WTC11 (cell line): ENCODE measurements around the gene TRMT6. TPM values are rescaled to one million over a fixed set of nuclear protein-coding genes. Genes with fewer than 3 reads are reported as not detected.

Experiments
- ATAC-seq: fragments of 200-7000 bp; cut with Tn5 transposase; 2 replicates; pipeline ENCODE4 v1.10.0; 2021; ENCODE audit warnings: mild to moderate bottlenecking, moderate library complexity
- CTCF ChIA-PET: fragments of 300-600 bp; sonication (Branson Sonifier 250); formaldehyde crosslinking; loops from one replicate; lab custom pipeline; 2021; ENCODE audit warnings: antibody characterized with exemption; lab: Charles Lee
- POLR2A ChIA-PET: fragments of 350-600 bp; sonication (Branson Sonifier 250); formaldehyde crosslinking; loops from one replicate; lab custom pipeline; 2021; ENCODE audit warnings: antibody characterized with exemption; lab: Charles Lee
- DNase-seq: peaks from one replicate; pipeline ENCODE4 v3.0.0; 2021; ENCODE audit warnings: low spot score
- H3K27ac Mint-ChIP-seq: 2 replicates; pipeline ENCODE4 v1.8.0; 2021; ENCODE audit warnings: mixed read lengths
- H3K27me3 Mint-ChIP-seq: 2 replicates; pipeline ENCODE4 v1.8.0; 2021; ENCODE audit warnings: low read depth, mild to moderate bottlenecking, moderate library complexity, mixed read lengths
- H3K36me3 Mint-ChIP-seq: 2 replicates; pipeline ENCODE4 v1.8.0; 2021; ENCODE audit warnings: mixed read lengths
- H3K4me1 Mint-ChIP-seq: 2 replicates; pipeline ENCODE4 v1.8.0; 2022; ENCODE audit warnings: mixed read lengths
- H3K4me3 Mint-ChIP-seq: 2 replicates; pipeline ENCODE4 v1.8.0; 2021; ENCODE audit warnings: mild to moderate bottlenecking, moderate library complexity, mixed read lengths
- H3K9me3 Mint-ChIP-seq: 2 replicates; pipeline ENCODE4 v1.8.0; 2021; ENCODE audit warnings: mixed read lengths
- AR ChIP-seq: fragments of 250-450 bp; sonication (Bioruptor Pico); IDR thresholded peaks from 2 replicates; pipeline ENCODE4 v1.9.0; 2021; ENCODE audit warnings: mild to moderate bottlenecking
- ATF1 ChIP-seq: sonication (generic); formaldehyde crosslinking; IDR thresholded peaks from 2 replicates; pipeline ENCODE4 v1.8.1; 2023; ENCODE audit warnings: mild to moderate bottlenecking, moderate library complexity, missing genetic modification reagents
- CREB1 ChIP-seq: sonication (generic); formaldehyde crosslinking; IDR thresholded peaks from 2 replicates; pipeline ENCODE4 v1.8.0; 2023; ENCODE audit warnings: mild to moderate bottlenecking, missing genetic modification reagents
- ELF4 ChIP-seq: sonication (generic); formaldehyde crosslinking; IDR thresholded peaks from 2 replicates; pipeline ENCODE4 v1.8.1; 2022; ENCODE audit warnings: low read depth, mild to moderate bottlenecking, moderate library complexity, missing genetic modification reagents
- EMX1 ChIP-seq: fragments of 250-450 bp; sonication (Bioruptor Pico); IDR thresholded peaks from 2 replicates; pipeline ENCODE4 v1.8.0; 2021; ENCODE audit warnings: mild to moderate bottlenecking
- GABPB1 ChIP-seq: sonication (generic); formaldehyde crosslinking; IDR thresholded peaks from 2 replicates; pipeline ENCODE4 v1.8.1; 2023; ENCODE audit warnings: mild to moderate bottlenecking, missing genetic modification reagents
- IRF1 ChIP-seq: sonication (generic); formaldehyde crosslinking; IDR thresholded peaks from 2 replicates; pipeline ENCODE4 v1.8.0; 2023; ENCODE audit warnings: missing genetic modification reagents
- MLX ChIP-seq: sonication (generic); formaldehyde crosslinking; IDR thresholded peaks from 2 replicates; pipeline ENCODE4 v1.8.1; 2023; ENCODE audit warnings: mild to moderate bottlenecking, missing genetic modification reagents, moderate library complexity
- MYBL2 ChIP-seq: sonication (generic); formaldehyde crosslinking; IDR thresholded peaks from 2 replicates; pipeline ENCODE4 v1.8.1; 2023; ENCODE audit warnings: mild to moderate bottlenecking, moderate library complexity, missing genetic modification reagents
- NFE2L1 ChIP-seq: sonication (generic); formaldehyde crosslinking; IDR thresholded peaks from 2 replicates; pipeline ENCODE4 v1.8.1; 2023; ENCODE audit warnings: missing genetic modification reagents
- NR2C2 ChIP-seq: sonication (generic); formaldehyde crosslinking; IDR thresholded peaks from 2 replicates; pipeline ENCODE4 v1.8.0; 2022; ENCODE audit warnings: mild to moderate bottlenecking, missing genetic modification reagents
- NR3C1 ChIP-seq: sonication (generic); formaldehyde crosslinking; conservative IDR thresholded peaks from 2 replicates; pipeline ENCODE4 v1.8.1; 2023; ENCODE audit warnings: low read depth, mild to moderate bottlenecking, missing genetic modification reagents
- PRDM15 ChIP-seq: sonication (generic); formaldehyde crosslinking; IDR thresholded peaks from 2 replicates; pipeline ENCODE4 v1.8.0; 2022; ENCODE audit warnings: missing genetic modification reagents
- SMAD3 ChIP-seq: sonication (generic); formaldehyde crosslinking; IDR thresholded peaks from 2 replicates; pipeline ENCODE4 v1.8.0; 2022; ENCODE audit warnings: missing genetic modification reagents, mild to moderate bottlenecking, borderline replicate concordance
- SP1 ChIP-seq: sonication (generic); formaldehyde crosslinking; conservative IDR thresholded peaks from 2 replicates; pipeline ENCODE4 v1.8.1; 2022; ENCODE audit warnings: missing genetic modification reagents
- TP53 ChIP-seq: sonication (generic); formaldehyde crosslinking; IDR thresholded peaks from 2 replicates; pipeline ENCODE4 v1.8.1; 2023; ENCODE audit warnings: mild to moderate bottlenecking, missing genetic modification reagents
- ZNF121 ChIP-seq: sonication (generic); formaldehyde crosslinking; IDR thresholded peaks from 2 replicates; pipeline ENCODE4 v1.8.0; 2023; ENCODE audit warnings: missing genetic modification reagents
- ZNF138 ChIP-seq: sonication (generic); formaldehyde crosslinking; conservative IDR thresholded peaks from 2 replicates; pipeline ENCODE4 v1.8.1; 2022; ENCODE audit warnings: mild to moderate bottlenecking, moderate library complexity, missing genetic modification reagents
- ZNF219 ChIP-seq: sonication (generic); formaldehyde crosslinking; IDR thresholded peaks from 2 replicates; pipeline ENCODE4 v1.8.0; 2023; ENCODE audit warnings: missing genetic modification reagents, mild to moderate bottlenecking, borderline replicate concordance
- ZNF281 ChIP-seq: sonication (generic); formaldehyde crosslinking; IDR thresholded peaks from 2 replicates; pipeline ENCODE4 v1.8.0; 2023; ENCODE audit warnings: mild to moderate bottlenecking, missing genetic modification reagents
- ZNF423 ChIP-seq: fragments of 250-450 bp; sonication (Bioruptor Pico); IDR thresholded peaks from 2 replicates; pipeline ENCODE4 v2.1.2; 2022; ENCODE audit warnings: mild to moderate bottlenecking, moderate library complexity
- total RNA-seq: library from RNA; stranded (reverse); gene quantifications from 3 replicates; pipeline ENCODE4 v1.2.3, GENCODE V29; 2021
- TF ChIP-seq, protein P1 (sequence below): sonication (generic); formaldehyde crosslinking; IDR thresholded peaks from 2 replicates; pipeline ENCODE4 v1.8.1; 2023; ENCODE audit warnings: mild to moderate bottlenecking, moderate library complexity, missing genetic modification reagents
- TF ChIP-seq, protein P2 (sequence below): fragments of 250-450 bp; sonication (Bioruptor Pico); IDR thresholded peaks from 2 replicates; pipeline ENCODE4 v1.8.0; 2021; ENCODE audit warnings: mild to moderate bottlenecking

TRMT6 gene
- total RNA-seq, 1 experiment from 2014 or later = 17.2 TPM

GRCh38 chr20:5935384-5935783 lies 14.9 kb downstream of the TRMT6 start:
- DNase-seq = no peak
- ATAC-seq = no peak
- peaks cover 14% of the 10 kb centered on the region for H3K36me3 Mint-ChIP-seq
- peaks cover under 1% of the 10 kb centered on the region; the same call in 1 of the 2 replicates for H3K27me3 Mint-ChIP-seq
- H3K9me3 Mint-ChIP-seq = no peaks in the 10 kb centered on the region
- no peak overlapping the region for H3K4me3 Mint-ChIP-seq
- no peaks in the 10 kb centered on the region for H3K4me1 Mint-ChIP-seq
- H3K27ac Mint-ChIP-seq = no peak overlapping the region
- POLR2A ChIA-PET = no interaction called here
- CTCF ChIA-PET = interaction anchor here (1.4 to 4.2 kb wide), 2 partner anchors 400 to 406 kb away, joined by 3 to 37 read pairs; no protein-coding TSS in a partner anchor
- TF ChIP-seq, protein P1, sequence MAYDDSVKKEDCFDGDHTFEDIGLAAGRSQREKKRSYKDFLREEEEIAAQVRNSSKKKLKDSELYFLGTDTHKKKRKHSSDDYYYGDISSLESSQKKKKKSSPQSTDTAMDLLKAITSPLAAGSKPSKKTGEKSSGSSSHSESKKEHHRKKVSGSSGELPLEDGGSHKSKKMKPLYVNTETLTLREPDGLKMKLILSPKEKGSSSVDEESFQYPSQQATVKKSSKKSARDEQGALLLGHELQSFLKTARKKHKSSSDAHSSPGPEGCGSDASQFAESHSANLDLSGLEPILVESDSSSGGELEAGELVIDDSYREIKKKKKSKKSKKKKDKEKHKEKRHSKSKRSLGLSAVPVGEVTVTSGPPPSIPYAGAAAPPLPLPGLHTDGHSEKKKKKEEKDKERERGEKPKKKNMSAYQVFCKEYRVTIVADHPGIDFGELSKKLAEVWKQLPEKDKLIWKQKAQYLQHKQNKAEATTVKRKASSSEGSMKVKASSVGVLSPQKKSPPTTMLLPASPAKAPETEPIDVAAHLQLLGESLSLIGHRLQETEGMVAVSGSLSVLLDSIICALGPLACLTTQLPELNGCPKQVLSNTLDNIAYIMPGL = no peak
- TF ChIP-seq ATF1 (CRISPR knock-in tag) = no peak
- no peak for TF ChIP-seq ZNF219 (CRISPR knock-in tag)
- TF ChIP-seq NR3C1 (CRISPR knock-in tag) = no peak
- TF ChIP-seq NR2C2 (CRISPR knock-in tag) = no peak
- no peak for TF ChIP-seq MLX
- no peak for TF ChIP-seq MYBL2
- no peak for TF ChIP-seq CREB1 (CRISPR knock-in tag)
- no peak for TF ChIP-seq TP53 (CRISPR knock-in tag)
- TF ChIP-seq, protein P2, sequence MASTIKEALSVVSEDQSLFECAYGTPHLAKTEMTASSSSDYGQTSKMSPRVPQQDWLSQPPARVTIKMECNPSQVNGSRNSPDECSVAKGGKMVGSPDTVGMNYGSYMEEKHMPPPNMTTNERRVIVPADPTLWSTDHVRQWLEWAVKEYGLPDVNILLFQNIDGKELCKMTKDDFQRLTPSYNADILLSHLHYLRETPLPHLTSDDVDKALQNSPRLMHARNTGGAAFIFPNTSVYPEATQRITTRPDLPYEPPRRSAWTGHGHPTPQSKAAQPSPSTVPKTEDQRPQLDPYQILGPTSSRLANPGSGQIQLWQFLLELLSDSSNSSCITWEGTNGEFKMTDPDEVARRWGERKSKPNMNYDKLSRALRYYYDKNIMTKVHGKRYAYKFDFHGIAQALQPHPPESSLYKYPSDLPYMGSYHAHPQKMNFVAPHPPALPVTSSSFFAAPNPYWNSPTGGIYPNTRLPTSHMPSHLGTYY (CRISPR knock-in tag) = no peak
- TF ChIP-seq PRDM15 = no peak
- TF ChIP-seq SMAD3 (CRISPR knock-in tag) = no peak
- TF ChIP-seq NFE2L1 (CRISPR knock-in tag) = no peak
- TF ChIP-seq ZNF121 (CRISPR knock-in tag) = no peak
- no peak for TF ChIP-seq GABPB1

GRCh38 chr20:5933802-5934436 lies 16.4 kb downstream of the TRMT6 start:
- peak; percentile 82 for ATAC-seq
- Mint-ChIP-seq H3K4me1 (no peaks in the 10 kb centered on the region), H3K9me3 (no peaks in the 10 kb centered on the region), H3K27me3 (peaks cover 6% of the 10 kb centered on the region), H3K27ac (no peak overlapping the region), H3K36me3 (peaks cover 10% of the 10 kb centered on the region; the same call in 1 of the 2 replicates), H3K4me3 (no peak overlapping the region)
- ChIA-PET POLR2A (no interaction called here), CTCF (interaction anchor here (0.6 to 4.2 kb wide), 7 partner anchors 8 to 405 kb away, joined by 3 to 37 read pairs (median 3); partner anchors contain the start of genes MCM8 and TRMT6)
- no peak for DNase-seq
- TF ChIP-seq EMX1 (no peak), IRF1 (CRISPR knock-in tag) (no peak), ELF4 (CRISPR knock-in tag) (no peak), AR (CRISPR knock-in tag) (no peak), ZNF138 (CRISPR knock-in tag) (no peak), SP1 (CRISPR knock-in tag) (no peak), ZNF423 (CRISPR knock-in tag) (no peak), ZNF281 (CRISPR knock-in tag) (no peak)
